Lung microvascular endothelial cell (primary cell): ENCODE measurements around the gene LMTK3. TPM values are rescaled to one million over a fixed set of nuclear protein-coding genes. Genes with fewer than 3 reads are reported as not detected.

Experiments
- DNase-seq, 2 donors: peaks; one replicate each; pipeline versions ENCODE4 v3.0.0 to v3.0.0-alpha.2; 2010; ENCODE audit warnings: low read depth in 2 of 2
- total RNA-seq: library from RNA; depleted of rRNA; stranded (reverse); fragments of >200 nt; gene quantifications from 2 replicates; pipeline ENCODE4 v1.2.1, GENCODE V29; 2014

LMTK3 gene, protein sequence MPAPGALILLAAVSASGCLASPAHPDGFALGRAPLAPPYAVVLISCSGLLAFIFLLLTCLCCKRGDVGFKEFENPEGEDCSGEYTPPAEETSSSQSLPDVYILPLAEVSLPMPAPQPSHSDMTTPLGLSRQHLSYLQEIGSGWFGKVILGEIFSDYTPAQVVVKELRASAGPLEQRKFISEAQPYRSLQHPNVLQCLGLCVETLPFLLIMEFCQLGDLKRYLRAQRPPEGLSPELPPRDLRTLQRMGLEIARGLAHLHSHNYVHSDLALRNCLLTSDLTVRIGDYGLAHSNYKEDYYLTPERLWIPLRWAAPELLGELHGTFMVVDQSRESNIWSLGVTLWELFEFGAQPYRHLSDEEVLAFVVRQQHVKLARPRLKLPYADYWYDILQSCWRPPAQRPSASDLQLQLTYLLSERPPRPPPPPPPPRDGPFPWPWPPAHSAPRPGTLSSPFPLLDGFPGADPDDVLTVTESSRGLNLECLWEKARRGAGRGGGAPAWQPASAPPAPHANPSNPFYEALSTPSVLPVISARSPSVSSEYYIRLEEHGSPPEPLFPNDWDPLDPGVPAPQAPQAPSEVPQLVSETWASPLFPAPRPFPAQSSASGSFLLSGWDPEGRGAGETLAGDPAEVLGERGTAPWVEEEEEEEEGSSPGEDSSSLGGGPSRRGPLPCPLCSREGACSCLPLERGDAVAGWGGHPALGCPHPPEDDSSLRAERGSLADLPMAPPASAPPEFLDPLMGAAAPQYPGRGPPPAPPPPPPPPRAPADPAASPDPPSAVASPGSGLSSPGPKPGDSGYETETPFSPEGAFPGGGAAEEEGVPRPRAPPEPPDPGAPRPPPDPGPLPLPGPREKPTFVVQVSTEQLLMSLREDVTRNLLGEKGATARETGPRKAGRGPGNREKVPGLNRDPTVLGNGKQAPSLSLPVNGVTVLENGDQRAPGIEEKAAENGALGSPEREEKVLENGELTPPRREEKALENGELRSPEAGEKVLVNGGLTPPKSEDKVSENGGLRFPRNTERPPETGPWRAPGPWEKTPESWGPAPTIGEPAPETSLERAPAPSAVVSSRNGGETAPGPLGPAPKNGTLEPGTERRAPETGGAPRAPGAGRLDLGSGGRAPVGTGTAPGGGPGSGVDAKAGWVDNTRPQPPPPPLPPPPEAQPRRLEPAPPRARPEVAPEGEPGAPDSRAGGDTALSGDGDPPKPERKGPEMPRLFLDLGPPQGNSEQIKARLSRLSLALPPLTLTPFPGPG (N-terminal part only)
- under 0.01 TPM in 1 of 2 replicates, not detected in the other for total RNA-seq

- DNase-seq: peak in 1 of 2 donors; percentile 48
Observed at GRCh38 chr19:48511800-48512503, at the start of gene LMTK3. LMTK3 (minus strand) TSS chr19:48511835; CDS start chr19:48511576, 259 bp downstream.

DNA sequence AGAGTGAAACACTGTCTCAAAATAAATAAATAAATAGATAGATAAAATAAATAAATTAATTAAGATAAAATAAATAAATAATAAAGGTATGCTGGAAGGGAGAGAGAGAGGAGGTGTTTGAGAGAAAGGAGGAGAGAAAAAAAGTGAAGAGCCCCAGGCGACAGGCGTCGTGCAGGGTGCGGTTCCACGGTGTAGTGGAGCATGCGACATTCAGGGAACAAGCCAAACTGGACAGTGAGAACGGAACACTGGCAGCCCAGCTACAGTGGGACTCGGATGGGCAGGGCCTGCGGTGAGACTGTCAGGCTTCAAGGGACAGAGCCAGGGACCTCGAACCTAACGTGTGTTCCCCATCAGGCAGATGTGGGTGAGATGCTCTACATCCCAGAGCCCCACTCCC lies 49.8 kb upstream of the LMTK3 start:
- DNase-seq: no peak

DNA sequence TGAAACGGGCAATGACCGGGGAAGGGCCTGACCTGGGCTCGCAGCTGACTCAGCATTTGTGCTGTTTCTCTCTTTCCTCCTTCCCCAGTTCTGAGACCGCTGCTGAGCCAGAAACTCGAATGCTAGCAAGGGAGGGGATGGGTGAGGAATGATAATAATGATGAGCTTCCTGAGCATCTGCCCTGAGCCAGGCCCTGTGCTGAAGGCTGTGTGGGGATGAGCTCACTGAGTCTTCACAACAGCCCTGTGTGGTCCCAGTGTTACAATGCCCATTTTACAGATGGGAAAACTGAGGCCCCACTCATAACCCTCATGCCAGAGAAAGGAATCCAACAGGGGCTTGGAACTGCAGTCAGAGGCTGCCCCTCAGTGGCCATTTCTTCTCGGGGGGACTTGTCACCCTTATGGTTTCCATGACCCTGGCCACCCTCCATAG lies 48.5 kb upstream of the LMTK3 start:
- DNase-seq: peak; percentile 28 to 40

DNA sequence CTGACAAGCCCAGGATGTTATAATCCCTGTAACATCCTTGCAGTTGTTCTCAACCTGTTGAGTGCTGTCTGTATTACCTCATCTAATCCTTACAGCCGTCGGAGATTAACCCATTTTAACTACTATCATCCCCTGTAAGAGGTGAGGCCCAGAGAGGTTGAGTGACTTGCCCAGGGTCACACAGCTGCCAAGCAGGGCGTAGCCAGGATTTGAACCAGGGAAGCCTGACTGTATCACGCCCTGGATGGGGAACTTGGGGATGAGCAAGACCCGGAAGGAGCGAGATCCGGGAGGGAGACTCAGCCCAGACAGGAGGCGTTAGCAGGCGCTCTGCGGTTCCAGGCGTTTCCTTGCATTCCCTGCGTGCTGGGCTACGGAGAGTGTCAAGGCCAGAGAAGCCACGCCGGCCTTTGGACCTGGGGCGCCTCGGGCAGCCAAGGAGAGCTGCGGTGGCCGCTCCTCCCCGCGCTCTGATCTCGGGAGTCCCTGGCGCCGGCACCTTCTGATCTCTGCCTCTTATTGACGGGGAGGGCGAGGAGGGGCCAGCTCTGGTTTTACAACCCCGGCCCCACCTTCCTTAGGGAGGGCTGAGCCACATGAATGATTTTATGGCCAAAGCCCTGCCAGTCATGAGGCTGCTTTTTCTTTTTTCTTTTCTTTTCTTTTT lies 46.5 kb upstream of the LMTK3 start:
- DNase-seq: peak in 1 of 2 donors; percentile 71

- DNase-seq: no peak
Observed at GRCh38 chr19:48556825-48557224, 45.2 kb upstream of the LMTK3 start.

GRCh38 chr19:48556163-48556562 lies 44.5 kb upstream of the LMTK3 start:
- DNase-seq: peak; percentile 76 to 84

DNA sequence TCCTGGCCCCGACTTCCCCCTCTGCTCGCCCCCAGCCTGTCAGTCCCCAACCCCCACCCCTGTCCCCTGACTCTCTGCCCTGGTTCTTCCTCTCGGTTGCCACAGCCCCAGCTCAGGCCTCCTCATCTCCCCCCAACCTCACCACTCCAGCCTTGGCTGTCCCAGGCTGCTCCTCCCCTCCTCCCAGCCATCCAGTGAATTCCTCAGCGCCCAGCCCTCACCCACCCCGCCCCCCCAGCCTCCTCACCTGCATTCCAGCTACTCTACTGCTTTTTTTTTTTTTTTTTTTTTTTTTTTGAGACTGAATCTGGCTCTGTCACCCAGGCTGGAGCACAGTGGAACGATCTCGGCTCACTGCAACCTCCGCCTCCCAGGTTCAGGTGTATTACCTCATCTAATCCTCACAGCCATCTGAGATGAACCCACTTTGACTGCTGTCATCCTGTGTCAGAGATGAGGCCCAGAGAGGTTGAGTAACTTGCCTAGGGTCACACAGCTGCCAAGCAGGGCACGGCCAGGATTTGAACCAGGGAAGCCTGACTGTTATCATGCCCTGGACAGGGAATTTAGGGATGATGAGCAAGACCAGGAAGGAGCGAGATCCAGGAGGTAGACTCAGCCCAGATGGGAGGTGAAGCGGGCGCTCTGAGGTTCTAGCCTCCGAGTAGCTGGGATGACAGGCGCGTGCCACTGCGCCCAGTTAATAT lies 42.9 kb upstream of the LMTK3 start:
- no peak for DNase-seq

- peak; percentile 21 to 57 for DNase-seq
Observed at GRCh38 chr19:48553676-48554384, 42.2 kb upstream of the LMTK3 start.

GRCh38 chr19:48552406-48553322 lies 41.0 kb upstream of the LMTK3 start:
- peak in 1 of 2 donors; percentile 9 for DNase-seq

- DNase-seq: no peak
Observed at GRCh38 chr19:48551437-48552302, 40.0 kb upstream of the LMTK3 start, which contains the start of gene SULT2B1. SULT2B1 (plus strand) TSS chr19:48552172; CDS start chr19:48552253, 81 bp downstream.

GRCh38 chr19:48549380-48549779 lies 37.7 kb upstream of the LMTK3 start:
- DNase-seq: no peak

DNA sequence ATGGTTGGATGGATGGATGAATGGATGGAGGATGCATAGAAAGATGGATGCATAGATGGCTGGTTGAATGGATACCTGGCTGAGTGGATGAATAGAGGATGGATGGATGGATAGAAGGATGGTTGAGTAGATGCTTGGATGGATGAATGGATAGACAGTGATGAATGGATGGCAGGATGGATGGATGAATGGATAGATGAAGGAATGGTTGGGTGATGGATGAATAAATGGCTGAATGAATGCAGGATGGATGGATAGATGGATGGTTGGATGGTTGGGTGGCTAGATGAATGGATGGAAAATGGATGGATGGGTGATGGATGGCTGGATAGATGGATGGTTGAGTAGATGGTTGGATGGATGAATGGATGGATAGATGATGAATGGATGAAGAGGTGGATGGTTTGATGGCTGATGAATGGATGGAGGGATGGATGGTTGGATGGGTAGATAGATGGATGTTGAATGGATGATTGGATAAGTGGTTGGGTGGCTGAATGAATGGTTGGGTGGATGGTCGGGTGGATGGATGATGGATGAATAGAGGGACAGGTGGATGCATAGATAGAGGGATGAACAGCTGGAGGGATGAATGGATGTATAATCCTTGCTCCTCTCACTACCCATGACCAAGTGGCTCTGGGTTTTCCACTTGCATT lies 36.7 kb upstream of the LMTK3 start:
- DNase-seq: no peak

DNA sequence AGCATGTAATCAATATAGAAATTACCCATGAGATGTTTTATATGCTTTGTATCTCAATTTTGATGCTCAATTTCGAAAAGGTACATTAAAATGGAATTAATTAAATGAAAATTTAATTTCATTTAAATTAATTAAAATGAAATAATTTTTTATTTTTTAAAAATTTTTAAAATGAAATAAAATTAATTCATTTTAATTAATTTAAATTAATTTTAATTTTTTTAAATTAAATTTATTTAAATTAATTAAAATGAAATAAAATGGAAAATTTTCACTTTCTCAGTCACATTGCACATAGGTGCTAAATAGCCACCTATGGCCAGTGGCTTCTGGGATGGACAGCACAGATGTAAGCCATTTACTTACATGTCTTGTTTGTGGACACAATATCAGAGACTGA lies 36.1 kb upstream of the LMTK3 start:
- DNase-seq: no peak

GRCh38 chr19:48544856-48545750 lies 33.5 kb upstream of the LMTK3 start:
- no peak for DNase-seq

GRCh38 chr19:48543121-48543710 lies 31.6 kb upstream of the LMTK3 start:
- DNase-seq: peak; percentile 72 to 79
